Astrocyte of the cerebellum (primary cell): ENCODE results near the gene SLC30A7.
"Not testable (repeated sequence)": the region's sequence is repeated elsewhere in the genome, so short reads cannot be mapped to it uniquely, and the experiment has no call there.

Experiments
- DNase-seq: peaks from one replicate; pipeline ENCODE4 v3.0.0-alpha.2; 2011; ENCODE audit warnings: low read depth
- H3K4me3 ChIP-seq: 2 replicates; pipeline ENCODE4 v1.5.1; 2011; ENCODE audit warnings: mild to moderate bottlenecking, low read depth, low read length, moderate library complexity
- in situ Hi-C: cut with HindIII; loops from 2 replicates; pipeline ENCODE4 v1.10.0; 2017; ENCODE audit warnings: low sequenced_read_pairs
- TF ChIP-seq, protein P1 (sequence below): IDR thresholded peaks from 2 replicates; pipeline ENCODE4 v1.5.1; 2012; ENCODE audit warnings: low read length, low read depth, moderate library complexity, mild to moderate bottlenecking; ENCODE audit errors: missing control alignments

The SLC30A7 gene

DNA sequence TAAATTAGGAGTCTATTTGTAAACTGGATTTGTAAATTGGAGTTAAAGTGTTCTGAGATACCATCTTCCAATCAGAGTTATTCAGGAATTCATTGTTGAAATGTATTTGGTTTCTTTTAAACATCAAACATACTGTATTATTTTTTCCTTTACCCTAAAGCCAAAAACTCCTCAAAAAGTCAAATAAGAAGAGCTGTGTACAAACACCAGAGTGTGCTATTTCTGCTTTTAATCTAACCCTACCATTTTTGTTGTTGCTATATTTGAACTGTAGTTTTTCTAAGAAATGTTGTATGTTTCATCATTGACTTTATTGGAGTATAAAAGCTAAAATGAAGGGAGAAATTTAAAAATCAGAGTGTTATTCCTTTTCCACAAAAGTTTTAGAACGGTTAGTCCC, 35.8 kb downstream of the SLC30A7 start:
- no peak overlapping the region for H3K4me3 ChIP-seq
- no peak for DNase-seq
- in situ Hi-C loops: no loop called here
- TF ChIP-seq, protein P1, sequence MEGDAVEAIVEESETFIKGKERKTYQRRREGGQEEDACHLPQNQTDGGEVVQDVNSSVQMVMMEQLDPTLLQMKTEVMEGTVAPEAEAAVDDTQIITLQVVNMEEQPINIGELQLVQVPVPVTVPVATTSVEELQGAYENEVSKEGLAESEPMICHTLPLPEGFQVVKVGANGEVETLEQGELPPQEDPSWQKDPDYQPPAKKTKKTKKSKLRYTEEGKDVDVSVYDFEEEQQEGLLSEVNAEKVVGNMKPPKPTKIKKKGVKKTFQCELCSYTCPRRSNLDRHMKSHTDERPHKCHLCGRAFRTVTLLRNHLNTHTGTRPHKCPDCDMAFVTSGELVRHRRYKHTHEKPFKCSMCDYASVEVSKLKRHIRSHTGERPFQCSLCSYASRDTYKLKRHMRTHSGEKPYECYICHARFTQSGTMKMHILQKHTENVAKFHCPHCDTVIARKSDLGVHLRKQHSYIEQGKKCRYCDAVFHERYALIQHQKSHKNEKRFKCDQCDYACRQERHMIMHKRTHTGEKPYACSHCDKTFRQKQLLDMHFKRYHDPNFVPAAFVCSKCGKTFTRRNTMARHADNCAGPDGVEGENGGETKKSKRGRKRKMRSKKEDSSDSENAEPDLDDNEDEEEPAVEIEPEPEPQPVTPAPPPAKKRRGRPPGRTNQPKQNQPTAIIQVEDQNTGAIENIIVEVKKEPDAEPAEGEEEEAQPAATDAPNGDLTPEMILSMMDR: no peak

DNA sequence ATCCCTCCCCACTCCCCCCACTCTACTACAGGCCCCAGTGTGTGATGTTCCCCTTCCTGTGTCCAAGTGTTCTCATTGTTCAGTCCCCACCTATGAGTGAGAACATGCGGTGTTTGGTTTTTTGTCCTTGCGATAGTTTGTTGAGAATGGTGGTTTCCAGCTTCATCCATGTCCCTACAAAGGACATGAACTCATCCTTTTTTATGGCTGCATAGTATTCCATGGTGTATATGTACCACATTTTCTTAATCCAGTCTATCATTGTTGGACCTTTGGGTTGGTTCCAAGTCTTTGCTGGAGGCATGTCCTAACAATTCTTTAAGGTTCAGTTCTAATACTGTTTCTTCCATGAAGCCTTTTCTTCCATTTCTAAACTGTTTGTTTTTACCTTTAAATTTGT, 37.7 kb downstream of the SLC30A7 start:
- DNase-seq, in situ Hi-C loops, H3K4me3 ChIP-seq: not testable (repeated sequence)

DNA sequence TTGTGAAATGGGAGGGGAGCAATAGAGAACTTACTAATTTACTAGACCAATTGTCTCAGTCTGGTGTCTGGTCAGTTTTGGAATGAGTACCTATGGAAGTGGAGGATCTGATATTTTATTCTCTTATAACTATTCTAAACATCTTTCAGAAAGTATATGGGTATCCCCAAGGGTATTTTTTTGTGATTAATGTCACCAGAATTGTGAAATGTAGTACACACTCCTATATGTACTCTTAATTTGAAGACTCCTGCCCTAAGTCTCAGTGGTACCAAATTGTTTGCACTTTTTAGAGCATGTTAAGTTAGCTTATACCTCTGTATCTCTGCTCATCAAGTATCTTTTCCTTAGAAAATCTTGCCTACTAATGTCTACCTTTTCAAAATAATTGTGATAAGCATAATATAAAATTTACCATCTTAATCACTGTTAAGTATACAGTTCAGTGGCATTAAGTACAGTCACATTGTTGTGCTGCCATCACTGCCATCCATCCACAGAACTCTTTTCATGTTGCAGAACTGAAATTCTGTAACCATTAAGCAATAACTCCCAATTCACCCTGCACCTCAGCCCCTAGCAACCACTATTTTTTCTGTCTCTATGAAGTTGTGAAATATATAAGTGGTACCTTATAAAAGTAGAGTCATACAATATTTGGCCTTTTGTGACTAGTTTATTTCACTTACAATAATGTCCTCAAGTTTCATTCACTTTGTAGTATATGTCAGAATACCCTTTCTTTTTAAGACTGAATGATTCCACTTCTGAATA, 40.5 kb downstream of the SLC30A7 start:
- no peak overlapping the region for H3K4me3 ChIP-seq
- in situ Hi-C loops: no loop called here
- TF ChIP-seq, protein P1: no peak
- DNase-seq: no peak

DNA sequence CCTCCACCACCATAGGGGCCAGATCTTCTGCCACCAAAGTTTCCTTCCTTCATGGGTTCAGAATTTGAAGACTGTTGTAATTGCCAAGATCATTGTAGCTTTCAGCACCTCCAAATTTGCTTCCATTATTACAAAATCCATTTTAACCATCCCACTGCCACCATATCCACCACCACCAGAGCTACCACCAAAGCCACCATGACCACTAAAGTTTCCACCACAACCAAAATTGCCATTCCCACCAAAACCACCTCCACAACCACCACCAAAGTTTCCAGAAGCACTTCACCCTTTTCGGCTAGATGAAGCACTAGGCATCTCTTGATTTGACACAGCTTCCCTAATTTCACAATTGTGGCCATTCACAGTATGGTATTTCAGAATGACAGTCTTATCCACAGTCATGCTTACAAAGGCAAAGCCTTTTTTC, 45.2 kb downstream of the SLC30A7 start:
- TF ChIP-seq, protein P1: no peak
- in situ Hi-C loops: no loop called here
- no peak for DNase-seq
- H3K4me3 ChIP-seq: no peak overlapping the region

DNA sequence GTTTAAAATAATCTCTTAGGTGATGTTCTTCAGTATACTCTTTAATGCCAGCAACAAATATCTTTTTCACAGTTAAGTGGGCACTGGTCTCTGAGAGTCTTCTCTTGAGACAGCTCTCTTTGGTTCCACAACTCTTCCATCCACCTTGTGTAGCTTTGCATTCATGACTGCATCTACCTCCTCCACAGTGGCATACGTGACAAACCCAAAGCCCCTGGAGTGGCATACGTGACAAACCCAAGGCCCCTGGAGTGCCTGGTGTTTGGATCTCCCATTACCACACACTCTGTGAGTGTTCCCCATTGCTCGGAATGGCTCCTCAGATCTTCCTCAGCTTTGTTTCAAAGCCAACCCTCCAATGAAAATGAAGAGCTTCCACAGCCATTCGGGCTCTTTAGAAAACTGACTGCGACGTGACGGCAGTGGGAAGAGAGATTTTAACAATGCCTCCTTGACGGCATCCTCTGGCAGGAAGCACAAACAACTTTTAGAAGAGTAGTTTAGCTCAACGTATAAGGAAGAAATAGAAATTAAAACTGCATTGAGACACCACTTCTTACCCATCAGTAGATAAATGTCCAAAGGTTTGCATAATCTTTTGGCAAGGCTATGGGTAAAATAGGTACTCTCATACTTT, 45.8 kb downstream of the SLC30A7 start:
- TF ChIP-seq, protein P1: no peak
- no peak overlapping the region for H3K4me3 ChIP-seq
- DNase-seq: no peak
- in situ Hi-C loops: no loop called here

DNA sequence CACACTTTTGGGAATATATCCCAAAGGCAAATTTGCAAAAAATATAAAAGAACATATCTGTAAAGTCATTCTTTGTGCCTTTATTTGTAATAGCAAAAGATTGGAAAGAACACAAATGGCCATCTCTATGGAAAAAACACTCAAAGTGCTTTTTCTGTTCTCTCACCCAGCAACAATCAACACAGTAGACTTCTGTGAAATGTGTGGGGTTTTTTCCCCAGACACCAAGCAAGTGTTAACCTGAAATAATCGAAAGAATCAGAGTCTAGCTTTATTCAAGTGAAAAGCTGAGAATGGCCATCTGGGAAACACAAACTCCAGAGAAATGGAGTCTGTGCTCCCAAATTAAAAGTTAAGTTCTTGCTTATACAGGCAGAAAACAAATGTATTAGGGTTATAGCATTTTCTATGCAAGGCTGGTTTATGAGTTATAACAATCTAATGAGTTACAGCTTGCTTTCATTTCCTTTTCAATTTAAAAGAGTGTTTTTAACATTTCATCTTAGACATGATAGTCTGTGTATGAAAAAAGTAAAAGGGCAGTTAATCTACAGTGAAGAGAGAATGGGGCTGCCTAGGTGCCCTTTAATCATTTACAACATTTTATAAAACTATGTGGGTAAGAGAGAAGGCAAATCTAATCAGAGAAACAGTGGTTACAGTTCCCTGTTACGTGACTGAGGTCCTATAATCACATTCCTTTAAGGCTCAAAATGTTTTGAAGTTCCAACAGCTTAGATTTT, 46.6 kb downstream of the SLC30A7 start:
- DNase-seq: no peak
- in situ Hi-C loops: no loop called here
- TF ChIP-seq, protein P1: no peak
- H3K4me3 ChIP-seq: no peak overlapping the region

DNA sequence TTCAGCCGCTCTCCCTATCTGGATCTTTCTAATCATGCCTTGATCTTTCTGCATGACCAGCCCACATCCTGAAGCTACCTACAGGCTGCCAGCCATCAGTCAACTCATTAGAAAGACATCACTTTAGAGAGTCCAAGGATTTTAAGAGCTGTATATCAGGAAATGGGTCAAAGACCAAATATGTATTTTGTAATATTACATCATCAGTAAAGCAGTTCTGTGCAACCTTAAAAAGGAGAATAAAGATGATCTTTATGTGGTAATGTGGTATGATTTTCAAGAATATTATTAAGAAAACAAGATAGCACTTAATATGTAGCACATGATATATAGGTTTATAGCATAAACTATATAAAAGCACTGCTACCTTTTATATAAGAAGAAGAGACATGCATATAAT, 47.6 kb downstream of the SLC30A7 start:
- no peak overlapping the region for H3K4me3 ChIP-seq
- TF ChIP-seq, protein P1: no peak
- in situ Hi-C loops: no loop called here
- DNase-seq: no peak

DNA sequence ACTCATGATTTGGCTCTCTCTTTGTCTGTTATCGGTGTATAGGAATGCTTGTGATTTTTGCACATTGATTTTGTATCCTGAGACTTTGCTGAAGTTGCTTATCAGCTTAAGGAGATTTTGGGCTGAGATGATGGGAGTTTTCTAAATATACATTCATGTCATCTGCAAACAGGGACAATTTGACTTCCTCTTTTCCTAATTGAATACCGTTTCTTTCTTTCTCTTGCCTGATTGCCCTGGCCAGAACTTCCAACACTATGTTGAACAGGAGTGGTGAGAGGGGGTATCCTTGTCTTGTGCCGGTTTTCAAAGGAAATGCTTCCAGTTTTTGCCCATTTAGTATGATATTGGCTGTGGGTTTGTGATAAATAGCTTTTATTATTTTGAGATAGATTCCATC, 50.2 kb downstream of the SLC30A7 start:
- in situ Hi-C loops, DNase-seq, H3K4me3 ChIP-seq: not testable (repeated sequence)

DNA sequence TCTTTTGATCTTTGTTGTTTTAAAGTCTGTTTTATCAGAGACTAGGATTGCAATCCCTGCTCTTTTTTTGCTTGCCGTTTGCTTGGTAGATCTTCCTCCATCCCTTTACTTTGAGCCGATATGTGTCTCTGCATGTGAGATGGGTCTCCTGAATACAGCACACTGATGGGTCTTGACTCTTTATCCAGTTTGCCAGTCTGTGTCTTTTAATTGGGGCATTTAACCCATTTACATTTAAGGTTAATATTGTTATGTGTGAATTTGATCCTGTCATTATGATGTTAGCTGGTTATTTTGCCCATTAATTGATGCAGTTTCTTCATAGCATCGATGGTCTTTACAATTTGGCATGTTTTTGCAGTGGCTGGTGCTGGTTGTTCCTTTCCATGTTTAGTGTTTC, 51.9 kb downstream of the SLC30A7 start:
- DNase-seq, H3K4me3 ChIP-seq, in situ Hi-C loops: not testable (repeated sequence)

DNA sequence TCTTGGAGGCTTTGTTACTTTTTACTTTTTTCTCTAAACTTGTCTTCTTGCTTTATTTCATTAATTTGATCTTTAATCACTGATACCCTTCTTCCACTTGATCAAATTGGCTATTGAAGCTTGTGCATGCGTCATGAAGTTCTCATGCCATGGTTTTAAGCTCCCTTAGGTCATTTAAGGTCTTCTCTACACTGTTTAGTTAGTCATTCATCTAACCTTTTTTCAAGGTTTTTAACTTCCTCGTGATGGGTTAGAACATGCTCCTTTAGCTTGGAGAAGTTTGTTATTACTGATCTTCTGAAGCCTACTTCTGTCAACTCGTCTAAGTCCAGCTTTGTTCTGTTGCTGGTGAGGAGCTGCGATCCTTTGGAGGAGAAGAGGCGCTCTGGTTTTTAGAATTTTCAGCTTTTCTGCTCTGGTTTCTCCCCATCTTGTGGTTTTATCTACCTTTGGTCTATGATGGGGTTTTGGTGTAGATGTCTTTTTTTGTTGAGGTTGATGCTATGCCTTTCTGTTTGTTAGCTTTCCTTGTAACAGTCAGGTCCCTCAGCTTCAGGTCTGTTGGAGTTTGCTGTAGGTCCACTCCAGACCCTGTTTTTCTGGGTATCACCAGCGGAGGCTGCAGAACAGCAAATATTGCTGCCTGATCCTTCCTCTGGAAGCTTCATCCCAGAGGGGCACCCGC, 53.0 kb downstream of the SLC30A7 start:
- H3K4me3 ChIP-seq, DNase-seq, in situ Hi-C loops: not testable (repeated sequence)
